Prostate gland (tissue), 2 donors: ENCODE results near the gene ACACB.

Experiments
- POLR2A ChIP-seq: fragments of 450-650 bp; IDR thresholded peaks from one replicate; pipeline ENCODE4 v1.6.1; 2016; ENCODE audit warnings: antibody characterized with exemption, mild to moderate bottlenecking
- POLR2AphosphoS5 ChIP-seq: sonication (generic); formaldehyde crosslinking; IDR thresholded peaks from one replicate; pipeline ENCODE4 v1.6.1; 2017; ENCODE audit warnings: antibody characterized with exemption
- TF ChIP-seq, protein P1 (sequence below), 4 experiments: fragments of 200-600 bp in 2 of 4; fragments of 450-650 bp in 2 of 4; sonication (generic) in 2 of 4; IDR thresholded peaks; 1 replicate in 3 of 4; 2 replicates in 1 of 4; pipeline ENCODE4 v1.5.1; 2016 to 2019; ENCODE audit warnings: antibody characterized with exemption in 4 of 4, mild to moderate bottlenecking in 2 of 4, moderate library complexity in 2 of 4

DNA sequence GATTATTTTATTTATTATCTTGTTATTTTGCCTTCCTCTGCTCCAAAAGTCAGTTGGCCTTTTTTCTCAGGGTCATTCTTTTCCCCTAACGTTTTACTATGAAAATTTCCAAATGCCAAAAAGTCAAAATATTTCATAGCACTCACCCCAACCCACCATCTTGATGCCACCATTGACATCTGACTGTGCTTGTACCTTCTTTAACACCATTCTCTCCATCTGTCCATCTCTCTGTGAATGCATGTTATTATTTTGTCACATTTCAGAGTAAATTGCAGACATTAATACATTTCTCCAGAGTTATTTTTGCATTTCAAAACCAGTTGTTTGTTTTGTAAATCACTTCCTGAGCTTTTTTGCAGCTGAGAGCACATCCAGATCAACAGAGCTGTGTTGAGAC lies 154.1 kb downstream of the ACACB start:
- TF ChIP-seq POLR2AphosphoS5 (no peak), POLR2A (no peak)
- TF ChIP-seq, protein P1, sequence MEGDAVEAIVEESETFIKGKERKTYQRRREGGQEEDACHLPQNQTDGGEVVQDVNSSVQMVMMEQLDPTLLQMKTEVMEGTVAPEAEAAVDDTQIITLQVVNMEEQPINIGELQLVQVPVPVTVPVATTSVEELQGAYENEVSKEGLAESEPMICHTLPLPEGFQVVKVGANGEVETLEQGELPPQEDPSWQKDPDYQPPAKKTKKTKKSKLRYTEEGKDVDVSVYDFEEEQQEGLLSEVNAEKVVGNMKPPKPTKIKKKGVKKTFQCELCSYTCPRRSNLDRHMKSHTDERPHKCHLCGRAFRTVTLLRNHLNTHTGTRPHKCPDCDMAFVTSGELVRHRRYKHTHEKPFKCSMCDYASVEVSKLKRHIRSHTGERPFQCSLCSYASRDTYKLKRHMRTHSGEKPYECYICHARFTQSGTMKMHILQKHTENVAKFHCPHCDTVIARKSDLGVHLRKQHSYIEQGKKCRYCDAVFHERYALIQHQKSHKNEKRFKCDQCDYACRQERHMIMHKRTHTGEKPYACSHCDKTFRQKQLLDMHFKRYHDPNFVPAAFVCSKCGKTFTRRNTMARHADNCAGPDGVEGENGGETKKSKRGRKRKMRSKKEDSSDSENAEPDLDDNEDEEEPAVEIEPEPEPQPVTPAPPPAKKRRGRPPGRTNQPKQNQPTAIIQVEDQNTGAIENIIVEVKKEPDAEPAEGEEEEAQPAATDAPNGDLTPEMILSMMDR (IDR thresholded peaks at IDR 0.05), result no peak
